Stimulated activated CD8-positive, alpha-beta memory T cell treated with anti-CD3 and anti-CD28 coated beads, Interleukin-7, amount 100 ng/mL, for 4 hours (primary cell): ENCODE measurements around the gene AQR.
"Not testable (repeated sequence)": the region's sequence is repeated elsewhere in the genome, so short reads cannot be mapped to it uniquely, and the experiment has no call there.

Source experiments
- DNase-seq, 2 donors: peaks; one replicate each; pipeline ENCODE4 v3.0.0-alpha.2; 2020; ENCODE audit warnings: low read depth in 2 of 2

The AQR gene

DNA sequence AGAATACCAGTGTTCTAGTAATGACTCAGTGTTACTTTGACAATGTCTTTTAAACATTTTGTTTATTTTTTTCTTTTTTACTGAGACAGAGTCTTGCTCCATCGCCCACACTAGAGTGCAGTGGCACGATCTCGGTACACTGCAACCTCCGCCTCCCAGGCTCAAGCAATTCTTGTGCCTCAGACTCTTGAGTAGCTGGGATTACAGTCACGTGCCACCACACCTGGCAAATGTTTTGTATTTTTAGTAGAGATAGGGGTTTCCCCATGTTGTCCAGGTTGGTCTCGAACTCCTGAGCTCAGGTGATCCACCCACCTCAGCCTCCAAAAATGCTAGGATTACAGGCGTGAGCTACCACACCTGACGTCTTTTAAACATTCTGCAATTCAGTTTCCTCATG is 15.7 kb downstream of the AQR start:
- no peak for DNase-seq

DNA sequence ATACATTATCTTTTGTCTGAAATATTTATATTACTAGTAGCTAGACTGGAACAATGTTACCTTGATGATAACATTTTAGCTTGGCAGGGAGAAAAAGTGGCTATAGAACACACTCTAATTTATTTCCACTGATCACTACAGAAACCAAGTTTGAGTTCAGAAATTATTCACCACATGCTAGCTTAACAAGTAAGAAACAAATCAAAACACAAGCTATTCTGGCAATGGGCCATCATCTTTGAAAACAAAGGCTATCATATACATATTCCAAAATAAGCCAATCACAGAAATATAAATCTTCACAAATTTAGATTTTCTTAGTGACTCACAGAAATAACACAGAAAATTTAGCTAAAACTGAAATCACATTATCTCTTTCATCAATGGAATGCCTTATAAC is 17.1 kb downstream of the AQR start:
- no peak for DNase-seq

DNA sequence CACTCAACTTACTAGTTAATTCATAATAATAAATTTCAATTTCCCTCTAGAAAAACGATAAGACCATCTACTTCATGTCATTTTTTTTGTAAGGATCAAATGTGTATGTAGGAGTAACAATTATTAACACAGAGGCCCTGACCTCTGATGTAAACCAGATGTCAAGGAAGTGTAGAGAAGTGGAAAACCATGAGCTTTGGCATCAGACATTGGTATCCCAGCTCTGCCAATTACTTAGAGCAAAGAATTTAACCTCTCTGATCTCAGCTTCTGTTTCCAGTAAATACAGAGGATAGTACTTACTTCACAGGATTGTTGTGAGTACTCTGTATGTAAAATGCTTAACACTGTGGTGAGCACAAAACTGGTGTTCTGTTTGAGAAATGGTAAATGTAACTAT is 17.5 kb downstream of the AQR start:
- DNase-seq: no peak

DNA sequence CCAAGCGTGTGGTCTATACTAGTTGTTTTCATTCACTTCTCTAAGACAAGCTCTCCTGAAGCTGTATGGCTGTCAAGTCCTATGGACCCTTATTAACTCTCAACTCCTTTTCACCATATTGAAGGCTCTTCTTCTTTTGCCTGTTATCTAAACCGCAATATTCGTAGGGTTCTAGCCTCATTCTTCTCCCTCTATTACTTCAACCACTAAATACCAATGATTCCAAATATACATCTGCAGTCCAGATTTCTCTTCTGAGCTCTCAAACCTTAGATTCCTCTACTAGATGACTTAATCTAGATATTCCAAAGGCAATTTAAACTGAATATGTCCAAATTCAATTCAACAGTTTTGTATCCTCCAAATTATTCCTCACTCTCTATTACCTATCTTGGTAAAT is 24.6 kb downstream of the AQR start:
- DNase-seq: no peak

DNA sequence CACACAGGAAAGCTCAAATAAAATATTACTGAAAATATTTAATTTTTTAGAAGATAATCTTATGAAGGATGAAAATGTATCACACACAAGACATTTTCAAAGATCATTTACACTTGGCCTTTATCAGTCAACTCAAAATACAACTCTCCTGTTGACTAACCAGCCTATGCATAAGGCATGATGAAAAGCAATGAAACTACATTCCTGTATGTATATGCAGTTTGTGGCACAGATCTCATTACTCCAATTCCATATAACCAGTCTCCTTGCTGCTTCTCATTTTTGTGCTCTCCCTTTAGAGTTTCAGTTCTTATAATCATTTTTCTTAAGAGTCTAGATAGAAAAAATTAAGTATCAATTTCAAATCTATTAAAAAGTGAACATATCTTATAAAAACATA is 25.8 kb downstream of the AQR start:
- DNase-seq: no peak

DNA sequence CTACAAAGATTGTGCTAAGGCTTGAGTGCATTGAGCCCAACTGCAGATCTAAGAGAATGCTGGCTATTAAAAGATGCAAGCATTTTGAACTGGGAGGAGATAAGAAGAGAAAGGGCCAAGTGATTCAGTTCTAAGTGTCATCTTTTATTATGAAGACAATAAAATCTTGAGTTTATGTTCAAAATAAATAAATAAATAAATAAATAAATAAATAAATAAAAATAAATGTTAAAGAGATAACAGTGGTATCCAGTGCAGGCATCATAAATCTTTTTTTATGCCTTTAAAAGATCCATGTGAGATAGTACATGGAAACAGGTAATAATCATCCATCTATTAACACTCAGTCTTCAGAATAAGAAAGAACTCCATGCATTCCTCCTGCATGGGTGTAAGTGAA is 26.3 kb downstream of the AQR start:
- not testable (repeated sequence) for DNase-seq

DNA sequence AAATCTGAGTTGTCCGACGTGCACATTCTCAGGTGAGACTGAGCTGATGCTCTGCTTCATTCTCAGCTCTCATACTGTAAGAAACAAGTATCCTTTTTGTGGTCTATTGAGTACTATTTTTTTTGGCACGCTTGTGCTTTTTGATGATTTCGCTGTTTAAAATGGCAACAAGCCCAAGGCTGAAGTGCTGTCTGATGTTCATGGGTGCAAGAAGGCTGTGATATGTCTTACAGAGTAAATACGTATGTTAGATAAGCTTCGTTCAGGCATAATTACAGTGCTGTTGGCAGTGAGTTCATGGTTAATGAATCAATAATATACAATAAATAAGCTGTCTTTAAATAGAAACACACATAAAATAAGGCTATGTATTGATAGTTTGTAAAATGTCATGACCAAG is 27.2 kb downstream of the AQR start:
- DNase-seq: no peak

DNA sequence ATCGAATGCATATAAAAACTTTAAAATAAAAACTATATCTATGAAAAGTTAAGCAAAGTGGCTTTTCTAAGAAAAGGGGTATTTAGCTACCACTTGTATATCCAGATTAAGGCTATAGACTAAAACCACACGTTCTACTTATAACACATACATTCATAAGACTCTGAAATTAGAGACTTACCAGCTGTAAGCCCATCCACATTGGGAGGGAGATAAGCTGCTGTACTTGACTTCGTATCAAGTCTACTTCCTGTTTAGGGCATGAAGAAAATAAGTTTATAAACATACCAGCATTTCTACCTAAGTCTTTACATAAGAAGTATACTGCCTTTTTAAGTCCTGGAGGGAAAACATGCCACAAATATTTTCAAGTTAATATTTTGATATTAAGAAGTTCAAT is 27.7 kb downstream of the AQR start:
- DNase-seq: no peak

DNA sequence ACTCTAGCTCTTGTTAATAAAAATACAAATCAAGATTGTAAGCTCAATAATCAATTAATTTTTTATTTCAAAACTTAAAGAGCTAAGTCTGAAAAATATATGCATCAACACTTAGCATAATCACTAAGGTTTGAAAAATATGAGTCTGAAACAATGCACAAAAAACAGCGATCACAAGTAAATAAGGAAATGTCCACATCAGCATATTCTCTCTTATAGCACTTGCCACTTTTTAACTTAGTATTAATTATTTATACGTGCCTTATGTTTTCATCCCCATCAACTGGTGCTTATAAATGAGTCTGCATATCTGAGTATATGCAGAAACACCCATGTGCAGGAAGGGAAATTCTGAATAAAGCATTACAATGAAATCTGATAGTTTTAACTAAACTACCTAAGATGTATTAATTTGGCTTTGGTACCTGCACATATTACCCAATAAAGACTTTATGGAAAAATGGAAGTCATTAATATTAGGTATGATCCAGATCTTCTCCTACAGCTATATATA is 28.3 kb downstream of the AQR start:
- no peak for DNase-seq

DNA sequence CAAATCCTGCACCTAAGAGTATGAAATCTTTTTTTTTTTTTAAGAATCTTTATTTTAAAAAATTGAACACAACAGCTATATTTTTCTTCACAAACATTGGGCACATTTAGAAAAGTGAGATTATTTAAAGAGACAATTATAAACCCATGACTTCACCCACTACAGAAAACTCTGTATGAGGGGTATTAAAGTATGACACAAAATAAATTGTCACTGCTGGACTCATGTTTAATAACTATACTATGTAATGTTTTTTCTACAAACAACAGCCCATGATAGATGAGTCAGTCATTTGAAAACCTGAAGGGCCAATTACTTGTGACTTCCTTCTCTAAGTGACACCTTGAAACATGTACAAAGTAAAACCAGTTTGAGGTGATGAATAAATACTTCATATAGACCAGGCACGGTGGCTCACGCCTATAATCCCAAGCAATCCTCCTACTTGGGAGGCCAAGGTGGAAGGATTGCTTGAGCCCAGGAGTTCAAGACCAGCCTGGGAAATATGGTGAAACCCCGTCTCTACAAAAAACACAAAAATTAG is 36.0 kb downstream of the AQR start:
- DNase-seq: no peak

DNA sequence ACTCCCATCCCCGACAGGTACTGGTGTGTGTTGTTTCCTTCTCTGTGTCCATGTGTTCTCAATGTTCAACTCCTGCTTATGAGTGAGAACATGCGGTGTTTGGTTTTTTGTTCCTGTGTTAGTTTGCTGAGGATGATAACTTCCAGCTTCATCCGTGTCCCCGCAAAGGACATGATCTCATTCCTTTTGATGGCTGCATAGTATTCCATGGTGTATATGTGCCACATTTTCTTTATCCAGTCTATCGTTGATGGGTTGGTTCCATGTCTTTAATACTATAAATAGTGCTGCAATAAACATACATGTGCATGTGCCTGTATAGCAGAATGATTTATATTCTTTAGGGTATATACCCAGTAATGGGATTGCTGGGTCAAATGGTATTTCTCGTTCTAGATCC is 41.2 kb downstream of the AQR start:
- not testable (repeated sequence) for DNase-seq

DNA sequence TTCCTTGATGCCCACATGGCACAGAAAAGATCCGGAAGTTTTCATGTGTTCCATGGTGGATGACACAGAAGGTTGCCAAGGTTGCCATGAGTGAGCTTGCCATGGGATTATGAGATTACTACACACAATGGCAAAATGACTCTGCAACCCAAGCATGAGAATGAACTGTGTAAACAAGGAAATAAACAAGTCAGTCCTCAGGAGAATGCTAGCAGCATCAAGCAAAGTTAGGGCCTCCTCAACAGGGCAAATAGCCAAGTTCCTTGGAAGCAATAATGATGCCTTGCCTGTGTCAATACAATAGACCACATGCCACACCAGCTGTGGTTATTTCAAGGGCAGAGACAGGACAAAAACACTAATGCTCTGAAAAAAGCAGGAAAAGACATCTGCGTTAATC is 41.8 kb downstream of the AQR start:
- no peak for DNase-seq

DNA sequence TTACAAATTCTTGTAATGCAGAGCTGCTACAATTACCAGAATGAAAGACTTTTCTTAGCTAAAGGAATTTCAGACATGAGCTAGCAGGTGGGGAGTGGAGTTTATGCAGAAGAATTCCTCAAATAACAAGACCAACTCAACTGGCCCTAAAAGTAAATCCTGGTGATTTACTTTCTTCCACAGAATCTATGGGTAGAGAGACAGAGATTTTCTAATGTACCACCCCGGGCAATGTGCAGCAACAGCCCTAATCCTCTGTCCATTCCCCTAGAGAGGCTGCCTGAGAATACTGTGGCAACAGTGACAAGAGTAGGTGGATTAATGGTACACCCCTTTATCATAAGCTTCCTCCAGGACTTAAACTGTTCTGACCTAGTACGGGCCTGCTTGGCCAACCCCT is 55.2 kb downstream of the AQR start:
- no peak for DNase-seq

DNA sequence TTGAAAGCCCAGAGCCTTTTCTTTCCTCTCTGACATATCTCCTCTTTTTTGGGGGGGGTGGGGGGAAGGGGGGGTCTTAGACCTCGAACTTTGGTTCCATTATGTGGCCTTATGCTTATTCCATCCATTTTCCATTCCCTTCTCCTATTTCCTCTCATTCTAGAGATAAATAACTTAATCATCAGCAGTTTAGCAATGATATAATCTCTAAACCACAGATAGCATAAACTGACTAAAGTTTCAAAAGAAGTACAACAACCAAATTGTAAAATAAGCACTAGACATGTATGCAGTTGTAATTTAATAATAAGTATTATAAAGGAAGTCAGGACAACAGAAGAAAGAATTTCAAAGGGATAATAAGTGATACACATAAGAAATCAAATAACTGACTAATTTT is 64.5 kb downstream of the AQR start:
- DNase-seq: no peak

DNA sequence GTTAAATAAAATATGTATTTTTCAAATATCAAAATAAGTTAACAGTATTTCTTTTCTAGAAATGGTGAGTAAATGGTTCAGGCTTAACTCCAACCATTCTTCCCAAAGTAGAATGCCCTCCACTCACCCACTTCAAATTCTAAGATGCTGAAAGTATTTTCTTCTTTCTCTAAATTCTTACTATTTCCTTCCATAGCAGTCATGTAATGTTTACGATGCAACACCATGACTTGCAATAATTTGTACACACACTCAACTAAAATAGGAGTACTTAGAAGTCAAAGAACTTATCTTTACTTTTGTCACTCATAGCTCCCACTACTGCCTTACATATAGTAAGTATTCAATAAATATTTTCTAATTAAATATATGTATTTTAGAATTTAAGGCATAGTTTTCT is 65.0 kb downstream of the AQR start:
- DNase-seq: no peak

DNA sequence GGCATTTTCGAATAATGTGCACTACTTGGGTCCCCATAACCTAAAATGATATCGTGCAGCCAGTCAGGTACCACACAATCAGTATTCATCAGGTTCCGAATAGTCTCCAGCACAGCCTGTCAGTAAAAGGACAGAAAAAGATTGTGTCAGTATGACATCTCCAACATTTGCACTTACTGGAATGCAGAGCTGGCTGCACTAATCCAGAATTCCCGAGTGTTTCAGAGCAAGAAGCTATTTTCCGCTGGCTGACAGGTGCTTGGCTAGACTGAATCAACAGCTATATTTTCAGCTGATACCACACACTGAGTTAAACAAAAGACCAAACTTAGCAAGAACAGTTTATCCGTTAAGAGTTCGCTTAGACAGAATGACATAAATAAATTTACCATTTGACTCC is 68.8 kb downstream of the AQR start:
- DNase-seq: no peak

DNA sequence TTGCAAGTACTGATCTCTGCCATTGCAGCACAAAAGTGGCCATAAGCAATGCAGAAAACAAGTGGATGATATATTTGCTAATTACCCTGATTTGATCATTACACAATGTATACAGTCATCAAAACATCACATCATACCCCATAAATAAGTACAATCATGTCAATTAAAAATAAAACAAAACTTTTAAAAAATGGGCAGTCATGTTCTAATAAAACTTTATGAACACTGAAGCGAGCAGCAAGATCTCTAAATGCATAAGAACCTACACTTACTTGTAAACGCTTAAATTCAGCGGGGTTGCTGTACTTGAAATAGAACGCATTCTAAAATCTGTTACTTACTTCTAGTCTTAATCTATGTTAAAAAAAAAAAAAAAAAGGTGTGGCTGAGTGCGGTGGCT is 73.4 kb downstream of the AQR start:
- DNase-seq: no peak

DNA sequence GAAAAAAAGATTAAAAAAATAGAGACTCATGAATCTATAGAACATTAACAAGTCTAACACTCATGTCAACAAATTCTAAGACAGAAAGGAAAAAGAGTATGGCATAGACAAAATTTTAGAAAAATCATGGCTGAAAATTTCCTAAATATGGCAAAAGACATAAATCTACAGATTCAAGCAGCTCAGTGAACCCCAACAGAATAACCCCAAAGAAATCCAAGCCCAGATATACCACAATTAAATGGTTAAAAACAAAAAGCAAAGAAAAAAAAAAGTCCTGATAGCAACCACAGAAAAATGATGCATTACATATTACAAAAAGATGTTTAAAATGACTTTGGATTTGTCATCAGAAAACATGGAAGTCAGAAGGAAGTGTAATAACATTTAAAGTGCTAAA is 75.6 kb downstream of the AQR start:
- no peak for DNase-seq

DNA sequence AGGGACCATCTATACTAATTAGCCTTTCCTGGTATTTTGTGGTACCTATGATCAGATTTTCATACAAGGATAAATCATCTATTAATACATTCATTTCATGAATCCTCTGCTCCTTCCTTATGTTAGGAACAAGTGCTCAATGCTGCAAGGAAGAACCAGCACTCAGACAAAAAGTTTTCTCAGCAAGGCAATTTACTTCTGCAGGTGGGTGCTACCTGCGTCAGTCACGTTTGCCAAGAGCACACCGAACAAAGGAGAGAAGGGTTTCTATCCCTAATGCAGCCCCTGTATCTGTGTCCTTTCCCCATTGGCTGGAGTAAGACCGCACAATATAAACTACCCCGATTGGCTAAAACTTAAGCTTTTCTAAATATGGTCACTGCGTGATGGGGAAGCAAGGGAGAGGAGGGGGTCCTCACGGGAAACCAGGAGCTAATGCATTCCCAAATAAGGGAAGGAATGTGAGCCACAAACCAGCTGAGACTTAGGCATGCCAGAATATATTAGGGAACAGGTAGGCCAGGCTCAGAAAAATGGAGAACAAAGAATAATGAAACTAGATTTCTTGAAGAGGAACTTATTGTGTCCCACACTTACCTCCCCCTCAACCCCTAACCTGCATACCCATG is 76.5 kb downstream of the AQR start:
- DNase-seq: no peak

DNA sequence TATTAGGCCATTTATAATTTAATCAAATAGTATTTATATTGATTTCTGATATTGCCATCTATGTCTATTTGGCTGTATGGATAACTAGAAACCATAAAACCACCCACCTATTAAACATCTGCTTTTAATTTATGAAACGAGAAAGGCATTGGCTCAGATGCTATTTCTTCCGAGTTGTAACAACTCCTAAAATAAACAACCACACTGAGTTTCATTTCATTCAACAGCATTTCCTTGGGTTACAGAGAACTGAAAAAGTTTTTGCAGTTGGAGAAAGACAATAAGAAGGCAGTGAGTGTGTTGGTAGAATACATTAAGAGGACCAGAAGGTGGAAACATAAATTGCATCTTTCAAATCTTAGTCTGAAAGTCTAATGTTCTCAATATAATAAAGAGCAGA is 79.1 kb downstream of the AQR start:
- no peak for DNase-seq

DNA sequence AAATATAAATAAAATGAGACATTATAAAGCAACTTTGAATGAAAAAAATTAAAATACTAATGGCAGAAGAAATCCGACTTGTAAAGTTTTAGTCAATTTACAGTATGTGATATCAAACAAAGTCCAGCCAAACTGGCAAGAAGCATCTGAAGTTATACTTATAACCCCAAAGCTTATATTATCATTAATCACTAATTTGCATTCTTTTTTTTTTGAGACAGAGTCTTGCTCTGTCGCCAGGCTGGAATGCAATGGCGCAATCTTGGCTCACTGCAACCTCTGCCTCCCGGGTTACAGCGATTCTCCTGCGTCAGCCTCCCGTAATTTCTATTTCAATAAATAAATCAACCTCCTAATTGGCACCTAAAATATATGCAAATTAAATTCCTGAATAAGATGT is 80.1 kb downstream of the AQR start:
- DNase-seq: no peak

DNA sequence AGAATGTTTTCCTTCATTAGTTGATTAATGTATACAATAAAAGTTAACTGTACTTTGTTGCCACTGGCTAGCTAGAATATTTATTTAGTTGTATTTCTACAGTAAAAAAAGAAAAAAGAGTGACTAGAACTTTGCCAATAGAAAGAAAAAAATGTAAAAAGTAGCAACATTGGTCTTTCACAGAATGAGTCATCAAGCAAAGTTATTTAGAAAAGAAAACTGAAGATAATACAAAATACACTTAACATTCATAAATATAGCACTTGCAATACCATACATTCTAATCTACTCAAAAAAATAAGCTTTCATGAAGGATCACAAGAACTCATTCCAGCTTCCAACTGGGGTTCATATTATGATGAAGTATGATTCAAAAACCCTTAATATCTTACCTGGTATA is 83.4 kb downstream of the AQR start:
- DNase-seq: no peak

DNA sequence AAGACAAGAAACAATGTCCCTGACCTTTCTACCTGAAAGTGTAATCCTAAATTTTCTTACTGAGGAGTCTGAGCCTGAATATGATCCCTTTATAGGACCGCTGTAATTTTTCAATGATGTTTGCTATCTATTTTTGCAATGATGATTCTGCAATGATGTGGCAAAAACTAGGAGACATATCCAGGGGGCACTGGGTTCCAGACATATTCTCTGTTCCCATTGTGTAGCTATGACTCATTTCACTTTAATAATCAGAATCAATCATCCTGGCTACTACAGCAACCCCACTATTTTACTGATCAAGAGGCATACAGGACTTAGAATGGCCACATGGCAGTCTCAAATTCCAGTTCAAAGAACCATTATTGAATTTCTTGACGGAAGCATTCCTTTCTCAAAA is 85.9 kb downstream of the AQR start:
- DNase-seq: no peak

DNA sequence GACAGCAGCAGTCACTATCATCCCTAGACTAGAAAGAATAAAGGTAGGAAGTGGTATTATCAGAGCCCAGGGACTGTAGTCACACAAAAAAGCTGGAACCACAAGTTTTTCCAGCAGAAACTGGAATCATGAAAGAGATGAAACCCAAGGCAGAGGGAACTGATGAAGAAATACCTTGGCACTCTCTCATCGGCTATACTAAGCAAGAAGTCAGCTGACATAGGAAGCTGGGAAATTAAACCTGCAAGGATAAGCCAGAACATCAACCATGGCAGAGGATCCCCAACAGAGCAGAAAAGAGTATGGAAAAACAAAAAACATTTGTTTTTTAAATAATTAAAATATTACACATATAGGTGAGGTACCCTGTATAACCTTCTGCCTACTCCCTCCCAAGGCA is 86.5 kb downstream of the AQR start:
- no peak for DNase-seq
